HepG2 (cell line): ENCODE data around the gene CRYBA1.

Experiments used
- CTCF ChIP-seq: sonication (generic); formaldehyde crosslinking; IDR thresholded peaks from 2 replicates; pipeline ENCODE4 v1.5.0; 2020; ENCODE audit warnings: mild to moderate bottlenecking, missing genetic modification reagents, moderate library complexity
- ETV6 ChIP-seq: sonication (generic); formaldehyde crosslinking; conservative IDR thresholded peaks from 2 replicates; pipeline ENCODE4 v1.4.0; 2020; ENCODE audit warnings: missing genetic modification reagents
- EZH2 ChIP-seq: conservative IDR thresholded peaks from 2 replicates; pipeline ENCODE4 v1.6.1; 2012; ENCODE audit warnings: mild to moderate bottlenecking, low read depth, low read length, moderate library complexity
- FOXK2 ChIP-seq: fragments of 450-650 bp; IDR thresholded peaks from 2 replicates; pipeline ENCODE4 v1.6.1; 2016
- MXI1 ChIP-seq: IDR thresholded peaks from 3 replicates; pipeline ENCODE4 v1.6.1; 2012; ENCODE audit warnings: low read depth, low read length, inconsistent platforms, borderline replicate concordance
- NFE2L2 ChIP-seq: fragments of 150-350 bp; IDR thresholded peaks from 2 replicates; pipeline ENCODE4 v1.6.1; 2014; ENCODE audit warnings: low read length
- NFIC ChIP-seq: IDR thresholded peaks from 2 replicates; pipeline ENCODE4 v1.6.1; 2012; ENCODE audit warnings: mild to moderate bottlenecking, low read length, inconsistent platforms
- NR2F1 ChIP-seq, 2 experiments: fragments of 450-650 bp in 1 of 2; formaldehyde crosslinking in 1 of 2; IDR thresholded peaks; 2 replicates each; pipeline versions ENCODE4 v1.5.0 to v1.6.1; 2016 to 2020; ENCODE audit warnings: mild to moderate bottlenecking in 1 of 2, missing compliant biosample characterization in 1 of 2, missing genetic modification reagents in 1 of 2, moderate library complexity in 1 of 2
- ZBTB8A ChIP-seq: sonication (generic); formaldehyde crosslinking; IDR thresholded peaks from 2 replicates; pipeline ENCODE4 v1.4.0; 2020; ENCODE audit warnings: mild to moderate bottlenecking, low read depth, missing genetic modification reagents, borderline replicate concordance
- ZHX2 ChIP-seq, 2 experiments: sonication (generic) in 1 of 2; formaldehyde crosslinking in 1 of 2; IDR thresholded peaks; 2 replicates each; pipeline versions ENCODE4 v1.6.1 to v1.9.0; 2014 to 2022; ENCODE audit warnings: antibody characterized with exemption in 1 of 2, borderline replicate concordance in 1 of 2, inconsistent platforms in 1 of 2, low read depth in 1 of 2, missing genetic modification reagents in 1 of 2
- ZNF839 ChIP-seq: sonication (generic); formaldehyde crosslinking; IDR thresholded peaks from 2 replicates; pipeline ENCODE4 v1.4.0; 2020; ENCODE audit warnings: missing genetic modification reagents, mild to moderate bottlenecking, borderline replicate concordance
- TF ChIP-seq, protein P1 (sequence below): sonication (generic); formaldehyde crosslinking; IDR thresholded peaks from 2 replicates; pipeline ENCODE4 v1.8.1; 2023; ENCODE audit warnings: mild to moderate bottlenecking, moderate library complexity, missing genetic modification reagents

GRCh38 chr17:29216856-29217255 is 29.8 kb upstream of the CRYBA1 start:
- TF ChIP-seq NFE2L2 (no peak), CTCF (no peak), ETV6 (no peak), NR2F1 (CRISPR knock-in tag; IDR thresholded peaks at IDR 0.05) (no peak), ZHX2 (IDR thresholded peaks at IDR 0.05; ENCODE audit: low read depth) (no peak), ZHX2 (CRISPR knock-in tag; IDR thresholded peaks at IDR 0.05; ENCODE audit: borderline replicate concordance) (no peak), ZBTB8A (CRISPR knock-in tag) (no peak), EZH2 (no peak), MXI1 (no peak), FOXK2 (no peak), NFIC (no peak), ZNF839 (CRISPR knock-in tag) (no peak)
- TF ChIP-seq, protein P1, sequence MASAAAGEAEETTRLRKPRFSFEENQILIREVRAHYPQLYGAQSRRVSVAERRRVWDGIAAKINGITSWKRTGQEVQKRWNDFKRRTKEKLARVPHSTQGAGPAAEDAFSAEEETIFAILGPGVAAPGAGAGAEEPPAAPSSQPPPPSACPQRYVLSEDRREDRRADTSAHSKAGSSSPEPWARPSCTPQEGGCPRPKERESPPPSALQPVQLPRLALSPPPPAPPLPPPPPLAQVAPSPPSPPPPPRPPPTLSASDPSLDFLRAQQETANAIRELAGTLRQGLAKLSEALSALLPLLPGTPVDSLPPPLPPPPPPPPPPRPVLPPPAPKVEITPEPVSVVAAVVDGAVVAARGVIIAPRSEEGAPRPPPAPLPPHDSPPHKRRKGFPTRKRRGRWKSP (CRISPR knock-in tag): no peak
